ENCODE results near the gene CCDC201.

Gene CCDC201

DNA sequence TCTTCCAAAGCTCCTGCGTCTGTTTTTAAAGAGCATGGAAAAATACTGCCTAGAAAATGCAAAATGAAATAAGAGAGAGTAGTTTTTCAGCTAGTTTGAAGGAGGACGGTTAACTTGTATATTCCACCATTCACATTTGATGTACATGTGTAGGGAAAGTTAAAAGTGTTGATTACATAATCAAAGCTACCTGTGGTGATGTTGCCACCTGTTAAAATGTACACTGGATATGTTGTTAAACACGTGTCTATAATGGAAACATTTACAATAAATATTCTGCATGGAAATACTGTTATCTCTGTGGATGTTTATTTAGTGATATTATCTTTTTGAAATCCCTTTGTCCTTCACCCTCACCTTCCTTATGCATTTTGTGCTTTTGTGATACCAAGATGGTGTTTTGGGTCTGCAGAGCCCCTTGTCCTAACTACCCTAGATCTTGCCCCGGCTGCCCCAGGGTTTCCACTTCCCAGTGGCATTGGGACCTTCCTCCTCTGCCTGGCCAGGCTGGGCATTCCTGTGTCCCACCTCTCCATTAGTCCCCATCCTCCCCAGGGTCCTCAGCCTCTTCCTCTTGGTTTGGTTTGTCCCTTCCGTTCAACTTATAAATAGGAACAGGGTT lies 20.6 kb upstream of the CCDC201 start:
- DNase-seq (ENCODE audit: low read depth) = no peak

DNA sequence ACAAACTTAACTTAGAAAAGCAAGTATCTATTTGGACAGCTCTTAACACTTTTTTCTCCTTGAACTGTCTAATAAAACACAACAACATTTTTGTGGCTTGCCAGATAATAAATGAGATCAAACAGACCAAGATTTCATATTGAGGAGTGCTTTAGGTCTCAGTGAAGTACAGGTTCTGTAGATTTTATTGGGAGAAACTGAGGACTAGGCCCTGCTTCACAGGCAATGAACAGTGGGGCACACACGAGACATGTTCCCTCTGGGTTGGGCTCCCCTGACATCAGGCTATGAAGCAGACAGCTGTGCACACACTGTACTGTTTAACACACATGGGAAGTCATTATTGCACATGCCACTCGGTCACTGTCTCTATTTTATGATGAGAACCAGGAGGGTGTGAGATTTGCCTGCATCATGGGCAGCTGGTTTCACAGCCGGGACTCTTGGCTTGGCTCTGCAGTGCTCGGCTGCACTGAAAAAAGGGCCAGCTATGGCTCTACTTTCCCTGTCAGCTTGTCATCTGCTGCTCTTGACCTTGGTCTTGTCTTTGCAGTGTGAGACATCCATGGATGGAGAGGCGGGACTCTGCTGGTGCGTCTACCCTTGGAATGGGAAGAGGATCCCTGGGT lies 19.6 kb upstream of the CCDC201 start:
- no peak for DNase-seq (ENCODE audit: low read depth)

DNA sequence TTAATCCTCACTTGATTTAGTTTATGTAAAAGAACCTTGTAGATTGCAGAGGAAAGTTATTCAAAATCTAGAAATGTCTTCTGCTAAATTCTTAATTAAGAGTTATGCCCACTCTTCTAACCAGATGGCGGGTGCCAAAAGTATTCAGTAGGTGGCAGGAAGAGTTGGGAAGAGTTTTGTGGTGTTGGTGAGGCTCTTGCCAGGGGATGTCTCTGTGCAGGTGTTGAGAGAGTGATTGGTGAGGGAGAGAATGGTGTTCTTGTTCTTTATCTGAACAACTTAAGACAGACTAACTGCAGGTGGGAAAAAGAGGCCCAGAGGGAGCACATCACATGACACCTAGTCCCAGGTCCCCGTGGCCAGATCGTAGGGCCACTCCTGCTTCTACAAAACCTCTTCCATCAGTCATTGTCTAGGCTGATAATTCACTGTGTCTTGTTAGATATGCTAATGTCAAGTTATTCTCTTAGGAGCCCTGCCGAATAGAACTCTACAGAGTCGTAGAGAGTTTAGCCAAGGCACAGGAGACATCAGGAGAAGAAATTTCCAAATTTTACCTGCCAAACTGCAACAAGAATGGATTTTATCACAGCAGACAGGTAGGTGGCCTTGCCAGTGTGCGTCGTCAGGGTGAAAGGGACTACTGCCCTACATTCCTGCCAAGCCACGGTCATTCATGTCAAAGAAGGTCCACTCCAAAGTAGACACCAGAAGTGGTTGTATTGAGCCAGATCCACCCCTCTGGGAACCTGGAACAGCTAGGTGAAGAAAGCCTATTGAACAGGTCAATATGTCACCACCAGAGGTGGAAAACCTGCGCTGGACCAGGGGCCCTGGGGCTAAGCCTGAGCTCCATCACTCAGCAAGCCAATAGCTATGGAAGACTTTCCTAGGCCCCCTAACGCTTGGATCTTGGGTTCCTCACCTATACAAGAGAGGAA lies 18.9 kb upstream of the CCDC201 start:
- DNase-seq (ENCODE audit: low read depth) = no peak

DNA sequence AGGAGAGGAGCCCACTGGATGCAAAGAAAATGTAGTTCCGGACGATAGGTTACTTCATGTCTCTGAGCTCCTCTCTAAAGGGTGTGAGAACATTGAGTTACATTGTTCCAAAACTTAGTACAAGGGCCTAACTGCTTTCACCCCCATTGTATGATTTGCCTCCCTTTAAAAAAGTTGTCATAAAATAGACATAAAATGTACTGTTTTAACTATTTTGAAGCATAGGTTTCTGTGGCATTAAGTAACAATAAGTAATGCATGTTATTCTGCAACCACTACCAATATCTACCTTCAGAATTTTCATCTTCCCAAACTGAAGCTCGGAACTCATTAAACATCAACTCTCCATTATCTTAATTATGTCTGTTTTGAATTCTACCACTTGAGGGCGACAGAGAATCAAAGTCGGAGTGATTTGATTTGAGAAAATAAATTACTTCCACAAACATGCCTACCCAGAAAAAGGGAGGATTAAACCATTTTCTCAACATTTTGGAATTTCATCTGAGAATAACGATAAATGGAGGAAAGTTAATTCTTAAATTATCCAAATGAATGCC lies 18.1 kb upstream of the CCDC201 start:
- peak; percentile 48 for DNase-seq (ENCODE audit: low read depth)

DNA sequence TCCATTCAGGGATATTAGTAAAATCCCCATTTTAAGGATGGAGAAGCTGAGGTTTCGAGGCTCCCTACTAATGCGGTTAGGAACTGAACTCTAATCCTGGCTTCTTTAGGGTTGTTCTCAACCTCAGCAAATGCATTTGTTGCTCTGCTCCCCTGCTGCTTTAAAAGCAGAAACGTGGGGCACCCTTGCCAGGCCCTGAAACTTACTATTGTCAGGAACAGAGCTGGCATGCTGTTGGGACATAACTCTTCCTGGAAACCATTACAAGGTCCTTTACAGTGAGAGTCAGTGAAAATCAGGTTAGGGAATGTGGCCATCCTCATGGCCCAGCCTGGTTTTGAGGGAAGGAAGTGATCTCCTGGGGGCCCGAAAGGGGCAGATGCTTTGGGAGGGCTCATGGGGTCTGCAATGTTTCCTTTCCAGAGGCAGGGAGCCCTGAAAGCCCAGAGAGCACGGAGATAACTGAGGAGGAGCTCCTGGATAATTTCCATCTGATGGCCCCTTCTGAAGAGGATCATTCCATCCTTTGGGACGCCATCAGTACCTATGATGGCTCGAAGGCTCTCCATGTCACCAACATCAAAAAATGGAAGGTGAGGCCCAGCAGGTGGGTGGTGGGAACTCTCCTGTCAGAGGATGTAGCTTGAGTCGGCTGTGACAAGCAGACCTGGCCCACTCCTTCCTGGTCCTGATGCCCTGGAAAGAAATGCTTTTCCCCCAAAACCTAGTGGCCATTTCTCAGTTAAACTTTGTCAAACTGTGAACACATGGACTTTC lies 17.4 kb upstream of the CCDC201 start:
- no peak for DNase-seq (ENCODE audit: low read depth)

DNA sequence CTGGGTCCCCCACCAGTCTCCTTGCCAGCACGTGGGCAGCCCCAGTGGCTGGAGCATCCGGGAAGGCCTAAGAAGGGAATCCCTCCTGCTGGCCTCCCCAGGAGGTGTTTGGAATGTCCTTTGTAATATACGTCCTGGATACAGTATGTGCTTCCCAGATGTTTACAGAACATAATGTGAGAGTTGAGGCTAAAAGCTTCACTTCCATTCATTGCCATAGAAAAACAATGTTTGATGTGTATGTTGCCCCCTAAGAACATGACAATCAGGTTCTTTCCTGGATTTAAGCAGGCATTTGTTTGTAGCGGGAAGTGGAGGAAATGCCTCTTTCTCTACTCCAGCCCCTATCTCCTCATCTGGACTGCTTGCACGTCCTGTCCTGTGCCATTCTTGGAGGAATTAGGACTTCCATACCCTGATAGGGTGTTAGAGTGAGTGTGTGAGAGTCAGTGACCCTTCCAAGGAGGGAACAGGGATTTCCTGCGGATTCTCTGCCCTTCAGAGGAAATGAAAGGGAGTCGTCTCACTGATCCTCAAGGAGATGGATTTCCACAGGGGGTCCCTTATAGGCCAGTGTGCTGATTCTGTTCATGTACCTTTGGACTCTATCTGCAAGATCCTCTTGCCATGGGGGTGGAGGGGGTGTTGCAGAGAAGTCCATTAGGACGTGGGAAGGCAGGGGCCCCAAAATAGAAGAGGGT lies 16.6 kb upstream of the CCDC201 start:
- DNase-seq (ENCODE audit: low read depth) = no peak

DNA sequence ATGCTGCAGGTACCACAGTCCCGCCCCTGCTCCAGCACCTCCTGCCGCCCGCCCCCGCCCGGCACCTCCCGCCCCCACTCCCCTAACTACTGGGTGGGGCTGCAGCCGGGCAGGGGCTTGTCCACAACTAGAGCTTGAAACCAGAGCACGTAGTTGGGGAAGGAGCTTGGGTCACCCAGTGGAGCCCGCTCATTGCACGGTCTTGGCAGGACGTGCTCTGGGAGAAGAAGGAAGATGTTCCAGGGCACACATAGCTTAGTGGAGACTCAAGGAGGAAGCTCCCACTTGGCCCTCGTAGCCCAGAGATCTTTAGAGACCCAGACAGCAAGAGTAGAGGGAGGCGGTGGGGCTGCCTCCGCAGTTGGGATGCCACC lies 16.1 kb upstream of the CCDC201 start:
- DNase-seq (ENCODE audit: low read depth) = no peak

DNA sequence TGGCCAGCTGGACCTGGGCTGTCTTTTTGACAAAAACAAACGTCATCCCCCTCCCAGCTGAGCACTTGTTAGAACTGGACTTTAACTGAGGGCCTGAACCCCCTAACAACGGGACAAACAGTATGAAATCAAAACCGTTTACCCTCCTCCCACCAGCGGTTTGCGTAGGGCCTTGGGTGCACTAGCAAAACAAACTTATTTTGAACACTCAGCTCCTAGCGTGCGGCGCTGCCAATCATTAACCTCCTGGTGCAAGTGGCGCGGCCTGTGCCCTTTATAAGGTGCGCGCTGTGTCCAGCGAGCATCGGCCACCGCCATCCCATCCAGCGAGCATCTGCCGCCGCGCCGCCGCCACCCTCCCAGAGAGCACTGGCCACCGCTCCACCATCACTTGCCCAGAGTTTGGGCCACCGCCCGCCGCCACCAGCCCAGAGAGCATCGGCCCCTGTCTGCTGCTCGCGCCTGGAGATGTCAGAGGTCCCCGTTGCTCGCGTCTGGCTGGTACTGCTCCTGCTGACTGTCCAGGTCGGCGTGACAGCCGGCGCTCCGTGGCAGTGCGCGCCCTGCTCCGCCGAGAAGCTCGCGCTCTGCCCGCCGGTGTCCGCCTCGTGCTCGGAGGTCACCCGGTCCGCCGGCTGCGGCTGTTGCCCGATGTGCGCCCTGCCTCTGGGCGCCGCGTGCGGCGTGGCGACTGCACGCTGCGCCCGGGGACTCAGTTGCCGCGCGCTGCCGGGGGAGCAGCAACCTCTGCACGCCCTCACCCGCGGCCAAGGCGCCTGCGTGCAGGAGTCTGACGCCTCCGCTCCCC lies 15.5 kb upstream of the CCDC201 start, which contains the start of gene IGFBP1:
IGFBP1 (plus strand) TSS at position 304 of the 808 bp plus-strand sequence; CDS start at position 469, 165 bp downstream.
- DNase-seq (ENCODE audit: low read depth) = peak; percentile 31

DNA sequence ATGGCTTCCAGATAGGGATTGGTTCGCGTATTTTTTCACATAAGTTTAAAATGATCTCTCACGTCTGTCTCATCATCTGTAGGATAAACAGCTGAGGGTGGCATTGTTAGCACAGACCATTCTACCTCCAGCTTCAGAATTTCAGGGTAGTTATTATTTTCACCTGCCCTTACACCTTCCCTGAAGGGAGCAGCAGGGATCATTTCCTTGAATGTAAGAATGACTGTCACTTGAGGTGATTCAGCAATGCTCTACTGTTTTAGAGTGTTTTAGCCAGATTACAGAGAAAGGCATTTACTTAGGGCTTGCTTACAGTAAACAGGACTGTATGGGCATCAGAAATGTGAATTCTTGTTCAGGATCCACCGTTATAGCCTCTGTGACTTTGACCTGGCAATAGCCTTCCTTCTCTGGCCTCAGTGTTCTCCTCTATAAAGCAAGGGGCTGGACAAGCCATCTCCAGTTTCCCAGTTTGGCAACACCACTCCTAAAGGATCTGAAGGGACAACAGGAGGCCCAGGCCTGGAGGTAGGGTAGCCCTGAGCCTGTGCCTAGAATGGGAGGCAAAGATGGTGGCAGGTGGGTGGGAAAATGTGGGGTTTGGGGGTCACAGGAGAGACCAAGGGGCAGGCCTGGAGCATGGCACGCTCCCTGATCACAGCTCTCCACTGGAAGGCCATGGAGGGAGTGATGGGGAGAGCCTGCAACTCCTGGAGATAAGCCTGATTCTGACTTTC lies 14.2 kb upstream of the CCDC201 start:
- DNase-seq (ENCODE audit: low read depth) = no peak

DNA sequence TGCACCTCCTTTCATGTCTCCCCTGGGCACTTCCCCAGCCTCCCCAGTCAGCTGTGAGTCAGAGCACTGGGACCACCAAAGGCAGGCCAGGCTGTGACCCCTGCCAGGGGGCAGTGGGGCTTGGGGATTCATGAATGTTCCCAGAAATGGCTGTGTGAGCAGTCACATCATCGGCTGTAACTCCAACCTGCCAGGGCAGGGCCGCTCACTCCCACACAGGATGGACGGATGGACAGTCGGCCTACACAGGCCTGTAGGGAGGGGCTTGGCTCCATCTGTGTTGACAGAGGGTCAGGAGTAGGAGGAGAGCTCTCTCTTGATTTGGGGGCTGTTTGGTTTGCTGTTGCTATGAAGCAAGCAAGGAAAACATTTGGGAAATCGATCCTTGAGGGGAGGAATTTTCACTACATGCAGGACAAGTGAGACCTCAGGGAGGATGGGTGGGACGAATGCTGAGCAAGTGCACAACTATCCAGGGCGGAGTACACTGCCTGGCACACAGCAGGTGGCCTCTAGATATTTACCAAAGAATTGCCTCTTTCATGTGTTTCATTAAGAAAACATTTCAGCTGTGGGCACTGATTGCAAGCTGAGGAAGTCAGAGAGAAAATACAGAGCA lies 12.5 kb upstream of the CCDC201 start:
- no peak for DNase-seq (ENCODE audit: low read depth)

DNA sequence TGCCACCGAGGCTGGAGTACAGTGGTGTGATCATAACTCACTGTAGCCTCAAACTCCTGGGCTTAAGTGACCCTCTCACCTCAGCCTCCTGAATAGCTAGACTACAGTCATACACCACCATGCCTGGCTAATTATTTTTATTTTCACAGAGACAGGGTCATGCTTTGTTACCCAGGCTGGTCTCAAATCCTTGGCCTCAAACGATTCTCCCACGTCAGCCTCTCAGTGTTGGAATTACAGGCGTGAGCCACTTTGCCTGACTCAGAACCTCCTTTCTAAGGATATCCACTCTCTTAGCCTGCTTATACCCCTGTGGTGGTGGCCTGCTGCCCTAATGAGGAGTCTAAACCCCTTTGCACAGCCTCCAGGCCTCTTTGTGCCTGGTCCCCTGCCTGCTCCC lies 11.3 kb upstream of the CCDC201 start:
- no peak for DNase-seq (ENCODE audit: low read depth)

DNA sequence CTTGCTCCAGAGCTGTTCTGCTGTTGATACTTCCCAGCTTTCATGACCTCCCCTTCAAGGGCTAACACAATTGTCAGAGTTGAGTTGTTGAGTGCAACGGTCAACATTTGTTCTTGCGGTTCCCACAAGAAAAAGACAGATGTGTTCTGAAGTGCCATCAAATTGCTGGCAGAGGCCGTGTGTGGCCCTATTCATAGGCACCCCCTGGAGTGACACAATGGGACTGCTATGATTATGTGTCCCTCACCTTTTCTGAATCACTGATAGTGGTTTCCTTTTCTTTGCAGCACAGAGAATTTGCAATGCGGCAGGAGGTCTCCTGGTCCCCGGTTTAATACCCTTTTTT lies 9.6 kb upstream of the CCDC201 start:
- no peak for DNase-seq (ENCODE audit: low read depth)

DNA sequence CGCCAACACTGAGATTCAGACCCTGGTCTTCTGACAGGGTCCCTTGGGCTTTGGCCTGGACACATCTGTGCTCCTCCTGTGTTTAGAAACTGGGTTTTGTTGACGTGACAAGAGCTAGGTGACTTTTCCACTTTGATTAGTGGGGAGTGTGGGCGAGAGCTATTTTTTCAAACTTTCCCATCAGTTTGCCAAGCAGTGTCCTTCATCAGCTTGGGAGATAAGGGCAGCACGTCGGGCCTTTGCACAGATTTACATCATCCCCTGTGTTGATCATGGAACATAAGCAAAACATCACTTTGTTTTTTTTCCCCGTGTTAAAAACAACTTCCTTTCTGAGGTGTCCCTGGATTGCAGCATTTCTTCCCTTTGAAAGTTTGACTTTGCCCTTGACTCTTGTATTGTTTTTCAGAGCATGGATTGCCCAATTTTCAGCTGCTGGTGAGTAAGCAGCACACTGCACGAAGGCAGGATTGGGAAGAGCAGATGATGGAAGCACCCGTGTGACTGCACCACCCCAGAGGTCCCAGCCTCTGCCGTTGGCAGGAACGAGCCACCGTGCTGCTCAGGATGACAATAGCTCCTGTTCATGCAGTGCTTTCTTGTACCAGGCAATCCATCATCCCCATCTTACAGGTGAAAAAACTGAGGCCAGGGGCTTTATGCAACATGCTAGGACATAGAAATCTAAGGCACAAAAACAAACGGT lies 9.0 kb upstream of the CCDC201 start:
- peak; percentile 96 for DNase-seq (ENCODE audit: low read depth)

DNA sequence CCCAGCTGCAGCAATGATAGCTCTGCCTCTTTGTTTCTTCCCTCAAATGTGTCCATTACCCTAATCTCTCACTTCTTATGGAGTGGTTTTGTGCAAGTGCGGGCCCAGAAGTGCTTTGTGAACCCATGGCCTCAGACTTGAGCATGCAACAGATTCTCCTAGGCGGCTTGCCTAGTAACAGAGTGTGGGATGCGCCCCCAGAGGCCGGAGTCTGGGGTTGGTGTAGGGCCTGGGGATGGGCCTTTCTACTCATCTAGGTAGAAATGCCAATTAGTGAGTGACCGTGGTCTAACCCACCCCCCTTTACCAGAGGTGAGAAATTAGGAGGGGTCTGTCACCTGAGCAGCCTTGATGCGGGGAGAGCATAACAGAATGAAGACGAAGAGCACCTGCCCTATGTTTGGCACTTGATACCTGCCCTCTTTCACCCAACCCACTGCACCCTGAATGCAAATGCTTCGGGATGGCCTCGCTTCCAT lies 8.4 kb upstream of the CCDC201 start:
- DNase-seq (ENCODE audit: low read depth) = no peak

DNA sequence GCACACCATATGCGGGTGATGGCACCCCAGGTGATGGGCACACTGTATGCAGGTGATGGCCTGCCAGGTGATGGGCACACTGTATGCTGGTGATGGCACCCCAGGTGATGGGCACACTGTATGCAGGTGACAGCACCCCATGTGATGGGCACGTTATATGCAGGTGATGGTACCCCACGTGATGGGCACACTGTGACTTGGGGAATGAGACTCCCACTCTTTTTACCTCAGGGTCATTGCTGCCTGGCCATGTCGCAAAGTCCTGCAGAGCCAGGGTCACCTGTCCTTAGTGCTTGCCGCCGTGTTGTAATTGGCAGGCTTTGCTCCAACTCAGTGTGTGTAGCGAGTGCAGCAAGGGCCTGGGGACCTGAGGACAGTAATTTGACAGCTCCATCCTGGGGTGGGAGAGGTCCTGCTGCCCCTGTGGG lies 7.6 kb upstream of the CCDC201 start:
- DNase-seq (ENCODE audit: low read depth) = no peak

DNA sequence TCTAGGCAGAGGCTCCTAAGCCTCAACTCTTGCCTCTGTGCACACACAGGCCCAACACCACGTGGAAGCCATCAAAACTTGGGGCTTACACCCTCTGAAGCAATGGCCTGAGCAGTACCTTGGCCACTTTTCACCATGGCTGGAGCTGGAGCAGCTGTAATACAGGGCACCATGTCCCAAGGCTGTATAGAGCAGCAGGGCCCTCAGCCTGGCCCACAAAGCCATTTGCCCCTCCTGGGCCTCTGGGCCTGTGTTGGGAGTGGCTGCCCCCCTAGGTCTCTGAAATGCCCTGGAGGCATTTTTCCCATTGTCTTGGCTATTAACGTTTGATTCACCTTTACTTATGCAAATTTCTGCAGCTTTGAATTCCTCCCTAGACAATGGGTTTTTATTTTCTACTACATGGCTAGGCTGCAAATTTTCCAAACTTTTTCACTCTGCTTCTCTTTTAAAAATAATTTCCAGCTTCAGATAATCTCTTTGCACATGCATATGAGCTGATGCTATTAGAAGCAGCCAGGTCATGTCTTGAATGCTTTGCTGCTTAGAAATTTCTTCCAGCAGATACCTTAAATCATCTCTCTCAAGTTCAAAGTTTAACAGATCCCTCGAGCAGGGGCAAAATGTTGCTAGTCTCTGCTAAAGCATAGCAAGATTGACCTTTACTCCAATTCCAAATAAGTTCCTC lies 5.7 kb upstream of the CCDC201 start:
- no peak for DNase-seq (ENCODE audit: low read depth)

DNA sequence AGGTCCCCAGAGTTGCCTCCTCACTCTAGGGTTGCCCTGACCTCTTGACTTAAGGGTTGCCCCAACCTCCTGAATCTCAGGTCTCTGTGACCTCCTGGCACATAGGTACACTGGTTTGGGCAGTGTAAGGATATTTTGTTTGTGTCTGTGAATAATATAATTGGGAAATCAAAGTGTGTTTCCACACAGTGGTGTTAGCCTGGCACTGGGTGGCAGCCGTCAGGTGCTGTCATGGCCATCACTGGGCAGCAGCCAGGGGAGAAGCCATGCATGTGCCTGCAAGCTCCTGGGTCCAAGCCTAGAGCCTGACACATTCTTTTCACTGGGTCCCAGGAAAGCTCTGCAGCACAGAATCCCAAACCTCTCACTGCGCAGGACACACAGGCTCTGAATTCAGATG lies 3.6 kb upstream of the CCDC201 start:
- no peak for DNase-seq (ENCODE audit: low read depth)
